NCI-H2081 treated with DMSO at 0.1 percent for 48 hours (cell line): Measurements from ENCODE around the gene LDLRAD3.

Experiments
- DNase-seq: peaks from one replicate; lab custom pipeline; 2025; lab: John Stamatoyannopoulos, UW

Gene LDLRAD3

GRCh38 chr11:36273110-36273509 is 329.2 kb downstream of the LDLRAD3 start:
- no peak for DNase-seq

- no peak for DNase-seq
Measured at GRCh38 chr11:36274414-36274813, 330.6 kb downstream of the LDLRAD3 start.

GRCh38 chr11:36278531-36279282 is 334.8 kb downstream of the LDLRAD3 start:
- no peak for DNase-seq

GRCh38 chr11:36280531-36280930 is 336.7 kb downstream of the LDLRAD3 start:
- no peak for DNase-seq
